GM23338 (cell line): ENCODE measurements around the gene ALCAM. TPM values are rescaled to one million over a fixed set of nuclear protein-coding genes. Genes with fewer than 3 reads are reported as not detected.

Source experiments
- ATAC-seq: fragments of 200-7000 bp; cut with Tn5 transposase; 3 replicates; pipeline ENCODE4 v1.9.1; 2020
- DNase-seq: peaks from one replicate; pipeline ENCODE4 v3.0.0-alpha.2; 2015; ENCODE audit warnings: low spot score
- H2AFZ ChIP-seq: fragments of 200-600 bp; sonication (generic); 2 replicates; pipeline ENCODE4 v1.8.0; 2016; ENCODE audit warnings: antibody characterized with exemption, mild to moderate bottlenecking, moderate library complexity
- H3F3A ChIP-seq: fragments of 200-600 bp; sonication (generic); replicated peaks from 2 replicates; pipeline ENCODE4 v1.8.0; 2017; ENCODE audit warnings: antibody characterized with exemption, mixed run types, low read depth
- H3K27ac ChIP-seq: fragments of 200-600 bp; sonication (generic); 2 replicates; pipeline ENCODE4 v1.6.1; 2016; ENCODE audit warnings: low read depth
- H3K27me3 ChIP-seq: fragments of 200-600 bp; sonication (generic); 2 replicates; pipeline ENCODE4 v1.8.0; 2016; ENCODE audit warnings: mild to moderate bottlenecking, mixed run types, moderate library complexity; ENCODE audit not compliant: insufficient read depth
- H3K36me3 ChIP-seq: fragments of 200-600 bp; sonication (generic); 2 replicates; pipeline ENCODE4 v1.8.0; 2016; ENCODE audit warnings: mild to moderate bottlenecking; ENCODE audit not compliant: insufficient read depth
- H3K4me1 ChIP-seq: fragments of 200-600 bp; sonication (generic); 2 replicates; pipeline ENCODE4 v1.8.0; 2016; ENCODE audit warnings: mild to moderate bottlenecking, moderate library complexity; ENCODE audit not compliant: insufficient read depth
- H3K4me2 ChIP-seq: fragments of 200-600 bp; sonication (generic); 2 replicates; pipeline ENCODE4 v1.7.1; 2017; ENCODE audit warnings: mixed run types
- H3K4me3 ChIP-seq: fragments of 200-600 bp; sonication (generic); 2 replicates; pipeline ENCODE4 v1.6.1; 2016; ENCODE audit warnings: mixed run types
- H3K79me2 ChIP-seq: fragments of 200-600 bp; sonication (generic); replicated peaks from 2 replicates; pipeline ENCODE4 v1.8.0; 2017; ENCODE audit warnings: mild to moderate bottlenecking; ENCODE audit not compliant: insufficient read depth
- H3K9me2 ChIP-seq: fragments of 200-600 bp; sonication (generic); 2 replicates; pipeline ENCODE4 v1.8.0; 2017; ENCODE audit not compliant: insufficient read depth
- H4K20me1 ChIP-seq: fragments of 200-600 bp; sonication (generic); replicated peaks from 2 replicates; pipeline ENCODE4 v1.8.0; 2017; ENCODE audit warnings: mild to moderate bottlenecking; ENCODE audit not compliant: insufficient read depth
- H3K27ac Mint-ChIP-seq: 2 replicates; pipeline ENCODE4 v1.8.0; 2020; ENCODE audit warnings: inconsistent platforms, mild to moderate bottlenecking, moderate library complexity, mixed read lengths
- H3K27me3 Mint-ChIP-seq: 3 replicates; pipeline ENCODE4 v1.8.0; 2022; ENCODE audit warnings: low read depth, mild to moderate bottlenecking, moderate library complexity, mixed read lengths, inconsistent platforms; ENCODE audit not compliant: insufficient read depth, poor library complexity
- H3K36me3 Mint-ChIP-seq: 3 replicates; pipeline ENCODE4 v1.8.0; 2021; ENCODE audit warnings: low read depth, mild to moderate bottlenecking, inconsistent platforms, moderate library complexity, mixed read lengths
- H3K4me1 Mint-ChIP-seq: 3 replicates; pipeline ENCODE4 v1.8.0; 2020; ENCODE audit warnings: mild to moderate bottlenecking, inconsistent platforms, mixed read lengths
- H3K4me3 Mint-ChIP-seq: 3 replicates; pipeline ENCODE4 v1.8.0; 2021; ENCODE audit warnings: moderate library complexity, mild to moderate bottlenecking, inconsistent platforms, mixed read lengths
- H3K9me3 Mint-ChIP-seq: 3 replicates; pipeline ENCODE4 v1.8.0; 2020; ENCODE audit warnings: moderate library complexity, mild to moderate bottlenecking, inconsistent platforms, mixed read lengths
- CREB1 ChIP-seq: fragments of 250-450 bp; sonication (Bioruptor Pico); IDR thresholded peaks from 2 replicates; pipeline ENCODE4 v1.5.0; 2020; ENCODE audit warnings: low read depth, mild to moderate bottlenecking, moderate library complexity
- ETS1 ChIP-seq: IDR thresholded peaks from 2 replicates; pipeline ENCODE4 v1.6.1; 2016; ENCODE audit warnings: antibody characterized with exemption
- EZH2 ChIP-seq: fragments of 200-600 bp; sonication (generic); IDR thresholded peaks from one replicate; pipeline ENCODE4 v1.8.0; 2017; ENCODE audit warnings: antibody characterized with exemption, mild to moderate bottlenecking, low read depth; ENCODE audit not compliant: unreplicated experiment
- EZH2phosphoT487 ChIP-seq: fragments of 200-600 bp; sonication (generic); IDR thresholded peaks from one replicate; pipeline ENCODE4 v1.8.1; 2018; ENCODE audit warnings: antibody characterized with exemption; ENCODE audit not compliant: unreplicated experiment
- JUNB ChIP-seq: IDR thresholded peaks from one replicate; pipeline ENCODE4 v1.6.1; 2016; ENCODE audit warnings: antibody characterized with exemption; ENCODE audit not compliant: unreplicated experiment
- NANOG ChIP-seq: IDR thresholded peaks from 2 replicates; pipeline ENCODE4 v1.6.1; 2016; ENCODE audit warnings: antibody characterized with exemption, borderline replicate concordance
- POLR2AphosphoS5 ChIP-seq: IDR thresholded peaks from 2 replicates; pipeline ENCODE4 v1.6.1; 2016; ENCODE audit warnings: antibody characterized with exemption, low read depth
- REST ChIP-seq: IDR thresholded peaks from one replicate; pipeline ENCODE4 v1.6.1; 2018; ENCODE audit warnings: antibody characterized with exemption; ENCODE audit not compliant: unreplicated experiment
- STAT1 ChIP-seq: IDR thresholded peaks from one replicate; pipeline ENCODE4 v1.6.1; 2016; ENCODE audit warnings: antibody characterized with exemption; ENCODE audit not compliant: unreplicated experiment
- ZNF114 ChIP-seq: fragments of 250-450 bp; sonication (Bioruptor Pico); IDR thresholded peaks from 2 replicates; pipeline ENCODE4 v1.5.0; 2020; ENCODE audit warnings: mild to moderate bottlenecking, moderate library complexity
- ZNF331 ChIP-seq: fragments of 250-450 bp; sonication (Bioruptor Pico); IDR thresholded peaks from 2 replicates; pipeline ENCODE4 v1.5.0; 2020; ENCODE audit warnings: low read depth, mild to moderate bottlenecking, moderate library complexity
- polyA plus RNA-seq: library from polyadenylated mRNA; unstranded; fragments of >200 nt; fragmentation: Nextera tagmentation; extraction: Ambion mirVana; gene quantifications from 2 replicates; pipeline ENCODE4 v1.2.1, GENCODE V29; 2016
- total RNA-seq: library from RNA; depleted of rRNA; stranded (reverse); fragments of >200 nt; shearing (Covaris generic); gene quantifications from 2 replicates; pipeline ENCODE4 v1.2.3, GENCODE V29; 2014
- TF ChIP-seq, protein P1 (sequence below): fragments of 250-450 bp; sonication (Bioruptor Pico); IDR thresholded peaks from 2 replicates; pipeline ENCODE4 v1.5.0; 2020; ENCODE audit warnings: mild to moderate bottlenecking, moderate library complexity
- TF ChIP-seq, protein P2 (sequence below), 2 experiments: fragments of 200-600 bp in 1 of 2; sonication (generic) in 1 of 2; conservative IDR thresholded peaks; 2 replicates each; pipeline versions ENCODE4 v1.5.1 to v1.6.1; 2016 to 2017; ENCODE audit warnings: antibody characterized with exemption in 2 of 2, low read depth in 2 of 2, mild to moderate bottlenecking in 2 of 2, moderate library complexity in 1 of 2

ALCAM gene
- total and polyA plus RNA-seq, 2 experiments from 2014 or later = 11.3 to 36.0 TPM

- no peak for TF ChIP-seq REST
- no peak for TF ChIP-seq ZNF331 (CRISPR knock-in tag)
- TF ChIP-seq EZH2phosphoT487 = no peak
- TF ChIP-seq EZH2 = no peak
- TF ChIP-seq POLR2AphosphoS5 = no peak
- TF ChIP-seq, protein P1, sequence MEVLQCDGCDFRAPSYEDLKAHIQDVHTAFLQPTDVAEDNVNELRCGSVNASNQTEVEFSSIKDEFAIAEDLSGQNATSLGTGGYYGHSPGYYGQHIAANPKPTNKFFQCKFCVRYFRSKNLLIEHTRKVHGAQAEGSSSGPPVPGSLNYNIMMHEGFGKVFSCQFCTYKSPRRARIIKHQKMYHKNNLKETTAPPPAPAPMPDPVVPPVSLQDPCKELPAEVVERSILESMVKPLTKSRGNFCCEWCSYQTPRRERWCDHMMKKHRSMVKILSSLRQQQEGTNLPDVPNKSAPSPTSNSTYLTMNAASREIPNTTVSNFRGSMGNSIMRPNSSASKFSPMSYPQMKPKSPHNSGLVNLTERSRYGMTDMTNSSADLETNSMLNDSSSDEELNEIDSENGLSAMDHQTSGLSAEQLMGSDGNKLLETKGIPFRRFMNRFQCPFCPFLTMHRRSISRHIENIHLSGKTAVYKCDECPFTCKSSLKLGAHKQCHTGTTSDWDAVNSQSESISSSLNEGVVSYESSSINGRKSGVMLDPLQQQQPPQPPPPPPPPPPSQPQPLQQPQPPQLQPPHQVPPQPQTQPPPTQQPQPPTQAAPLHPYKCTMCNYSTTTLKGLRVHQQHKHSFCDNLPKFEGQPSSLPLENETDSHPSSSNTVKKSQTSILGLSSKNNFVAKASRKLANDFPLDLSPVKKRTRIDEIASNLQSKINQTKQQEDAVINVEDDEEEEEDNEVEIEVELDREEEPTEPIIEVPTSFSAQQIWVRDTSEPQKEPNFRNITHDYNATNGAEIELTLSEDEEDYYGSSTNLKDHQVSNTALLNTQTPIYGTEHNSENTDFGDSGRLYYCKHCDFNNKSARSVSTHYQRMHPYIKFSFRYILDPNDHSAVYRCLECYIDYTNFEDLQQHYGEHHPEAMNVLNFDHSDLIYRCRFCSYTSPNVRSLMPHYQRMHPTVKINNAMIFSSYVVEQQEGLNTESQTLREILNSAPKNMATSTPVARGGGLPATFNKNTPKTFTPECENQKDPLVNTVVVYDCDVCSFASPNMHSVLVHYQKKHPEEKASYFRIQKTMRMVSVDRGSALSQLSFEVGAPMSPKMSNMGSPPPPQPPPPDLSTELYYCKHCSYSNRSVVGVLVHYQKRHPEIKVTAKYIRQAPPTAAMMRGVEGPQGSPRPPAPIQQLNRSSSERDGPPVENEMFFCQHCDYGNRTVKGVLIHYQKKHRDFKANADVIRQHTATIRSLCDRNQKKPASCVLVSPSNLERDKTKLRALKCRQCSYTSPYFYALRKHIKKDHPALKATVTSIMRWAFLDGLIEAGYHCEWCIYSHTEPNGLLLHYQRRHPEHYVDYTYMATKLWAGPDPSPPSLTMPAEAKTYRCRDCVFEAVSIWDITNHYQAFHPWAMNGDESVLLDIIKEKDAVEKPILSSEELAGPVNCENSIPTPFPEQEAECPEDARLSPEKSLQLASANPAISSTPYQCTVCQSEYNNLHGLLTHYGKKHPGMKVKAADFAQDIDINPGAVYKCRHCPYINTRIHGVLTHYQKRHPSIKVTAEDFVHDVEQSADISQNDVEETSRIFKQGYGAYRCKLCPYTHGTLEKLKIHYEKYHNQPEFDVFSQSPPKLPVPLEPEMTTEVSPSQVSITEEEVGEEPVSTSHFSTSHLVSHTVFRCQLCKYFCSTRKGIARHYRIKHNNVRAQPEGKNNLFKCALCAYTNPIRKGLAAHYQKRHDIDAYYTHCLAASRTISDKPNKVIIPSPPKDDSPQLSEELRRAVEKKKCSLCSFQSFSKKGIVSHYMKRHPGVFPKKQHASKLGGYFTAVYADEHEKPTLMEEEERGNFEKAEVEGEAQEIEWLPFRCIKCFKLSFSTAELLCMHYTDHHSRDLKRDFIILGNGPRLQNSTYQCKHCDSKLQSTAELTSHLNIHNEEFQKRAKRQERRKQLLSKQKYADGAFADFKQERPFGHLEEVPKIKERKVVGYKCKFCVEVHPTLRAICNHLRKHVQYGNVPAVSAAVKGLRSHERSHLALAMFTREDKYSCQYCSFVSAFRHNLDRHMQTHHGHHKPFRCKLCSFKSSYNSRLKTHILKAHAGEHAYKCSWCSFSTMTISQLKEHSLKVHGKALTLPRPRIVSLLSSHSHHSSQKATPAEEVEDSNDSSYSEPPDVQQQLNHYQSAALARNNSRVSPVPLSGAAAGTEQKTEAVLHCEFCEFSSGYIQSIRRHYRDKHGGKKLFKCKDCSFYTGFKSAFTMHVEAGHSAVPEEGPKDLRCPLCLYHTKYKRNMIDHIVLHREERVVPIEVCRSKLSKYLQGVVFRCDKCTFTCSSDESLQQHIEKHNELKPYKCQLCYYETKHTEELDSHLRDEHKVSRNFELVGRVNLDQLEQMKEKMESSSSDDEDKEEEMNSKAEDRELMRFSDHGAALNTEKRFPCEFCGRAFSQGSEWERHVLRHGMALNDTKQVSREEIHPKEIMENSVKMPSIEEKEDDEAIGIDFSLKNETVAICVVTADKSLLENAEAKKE (CRISPR knock-in tag) = no peak
- TF ChIP-seq CREB1 (CRISPR knock-in tag) = no peak
- TF ChIP-seq ZNF114 = no peak
- TF ChIP-seq ETS1 = no peak
- TF ChIP-seq JUNB = no peak
- no peak for TF ChIP-seq NANOG
- TF ChIP-seq STAT1 = no peak
- TF ChIP-seq, protein P2, sequence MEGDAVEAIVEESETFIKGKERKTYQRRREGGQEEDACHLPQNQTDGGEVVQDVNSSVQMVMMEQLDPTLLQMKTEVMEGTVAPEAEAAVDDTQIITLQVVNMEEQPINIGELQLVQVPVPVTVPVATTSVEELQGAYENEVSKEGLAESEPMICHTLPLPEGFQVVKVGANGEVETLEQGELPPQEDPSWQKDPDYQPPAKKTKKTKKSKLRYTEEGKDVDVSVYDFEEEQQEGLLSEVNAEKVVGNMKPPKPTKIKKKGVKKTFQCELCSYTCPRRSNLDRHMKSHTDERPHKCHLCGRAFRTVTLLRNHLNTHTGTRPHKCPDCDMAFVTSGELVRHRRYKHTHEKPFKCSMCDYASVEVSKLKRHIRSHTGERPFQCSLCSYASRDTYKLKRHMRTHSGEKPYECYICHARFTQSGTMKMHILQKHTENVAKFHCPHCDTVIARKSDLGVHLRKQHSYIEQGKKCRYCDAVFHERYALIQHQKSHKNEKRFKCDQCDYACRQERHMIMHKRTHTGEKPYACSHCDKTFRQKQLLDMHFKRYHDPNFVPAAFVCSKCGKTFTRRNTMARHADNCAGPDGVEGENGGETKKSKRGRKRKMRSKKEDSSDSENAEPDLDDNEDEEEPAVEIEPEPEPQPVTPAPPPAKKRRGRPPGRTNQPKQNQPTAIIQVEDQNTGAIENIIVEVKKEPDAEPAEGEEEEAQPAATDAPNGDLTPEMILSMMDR (conservative IDR thresholded peaks at IDR 0.05; ENCODE audit: low read depth in 2 of 2) = no peak
- no peaks in the 10 kb centered on the region for H3K27me3 Mint-ChIP-seq
- H3K4me3 Mint-ChIP-seq = no peak overlapping the region
- ATAC-seq = no peak
- no peak for DNase-seq
- H3K36me3 Mint-ChIP-seq = no peaks in the 10 kb centered on the region
- Histone ChIP-seq H3K79me2 (no peaks in the 10 kb centered on the region), H3K4me1 (peaks cover 8% of the 10 kb centered on the region; the same call in 1 of the 2 replicates), H3K4me2 (no peak overlapping the region), H2AFZ (no peak overlapping the region), H3K4me3 (no peak overlapping the region), H3K9me2 (no peaks in the 10 kb centered on the region), H4K20me1 (no peaks in the 10 kb centered on the region), H3F3A (no peaks in the 10 kb centered on the region), H3K27ac (no peak overlapping the region), H3K36me3 (no peaks in the 10 kb centered on the region), H3K27me3 (no peaks in the 10 kb centered on the region)
- H3K27ac Mint-ChIP-seq = no peak overlapping the region
- H3K4me1 Mint-ChIP-seq = peaks cover 15% of the 10 kb centered on the region
- no peaks in the 10 kb centered on the region for H3K9me3 Mint-ChIP-seq
Measured at GRCh38 chr3:105424412-105425152, 57.9 kb downstream of the ALCAM start.
